Keratinocyte (primary cell): Measurements from ENCODE around the gene CACFD1. TPM values are rescaled to one million over a fixed set of nuclear protein-coding genes. Genes with fewer than 3 reads are reported as not detected.
A peak's percentile ranks its signal among the peaks of the same experiment; 100 is the strongest.

ENCODE experiments used
- DNase-seq: peaks from one replicate; pipeline ENCODE4 v3.0.0-alpha.2; 2011; ENCODE audit warnings: low read depth, missing footprints, low spot score
- FAIRE-seq: peaks from 2 replicates; lab custom pipeline; 2011; peaks lifted over from hg19 to GRCh38; lab: Jason Lieb, UNC
- H2AFZ ChIP-seq: 2 replicates; pipeline ENCODE4 v1.6.0; 2012; ENCODE audit warnings: low read length, control low read depth, inconsistent platforms; ENCODE audit not compliant: control insufficient read depth
- H3K27ac ChIP-seq: 2 replicates; pipeline ENCODE4 v1.5.1; 2011; ENCODE audit warnings: low read length; ENCODE audit not compliant: control insufficient read depth, insufficient read depth
- H3K27me3 ChIP-seq: 3 replicates; pipeline ENCODE4 v1.6.0; 2011; ENCODE audit warnings: low read length; ENCODE audit not compliant: control insufficient read depth, insufficient read depth; ENCODE audit errors: extremely low read depth
- H3K36me3 ChIP-seq, 2 experiments: 2 replicates in 1 of 2; 3 replicates in 1 of 2; pipeline ENCODE4 v1.5.1; 2011; ENCODE audit warnings: low read length in 2 of 2, mild to moderate bottlenecking in 1 of 2; ENCODE audit not compliant: control insufficient read depth in 2 of 2, insufficient read depth in 2 of 2; ENCODE audit errors: extremely low read depth in 1 of 2
- H3K4me1 ChIP-seq: 3 replicates; pipeline ENCODE4 v1.5.1; 2011; ENCODE audit warnings: low read length; ENCODE audit not compliant: control insufficient read depth, insufficient read depth; ENCODE audit errors: extremely low read depth
- H3K4me2 ChIP-seq: 3 replicates; pipeline ENCODE4 v1.6.0; 2011; ENCODE audit warnings: low read depth, low read length; ENCODE audit not compliant: control insufficient read depth, insufficient read depth; ENCODE audit errors: extremely low read depth
- H3K4me3 ChIP-seq, 3 experiments: fragments of 200-600 bp in 1 of 3; sonication (generic) in 1 of 3; 2 replicates in 2 of 3; 3 replicates in 1 of 3; pipeline ENCODE4 v1.5.1; 2011 to 2016; ENCODE audit warnings: low read length in 3 of 3, mild to moderate bottlenecking in 3 of 3, control low read depth in 2 of 3, inconsistent platforms in 1 of 3, low read depth in 1 of 3, mixed read lengths in 1 of 3, mixed run types in 1 of 3, moderate library complexity in 1 of 3; ENCODE audit not compliant: control insufficient read depth in 2 of 3, insufficient read depth in 2 of 3; ENCODE audit errors: extremely low read depth in 1 of 3
- H3K79me2 ChIP-seq: 2 replicates; pipeline ENCODE4 v1.6.0; 2012; ENCODE audit warnings: low read length; ENCODE audit not compliant: control insufficient read depth, insufficient read depth
- H3K9ac ChIP-seq: 3 replicates; pipeline ENCODE4 v1.6.0; 2011; ENCODE audit warnings: low read length; ENCODE audit not compliant: control insufficient read depth, insufficient read depth; ENCODE audit errors: extremely low read depth
- H3K9me1 ChIP-seq: 3 replicates; pipeline ENCODE4 v1.6.0; 2011; ENCODE audit warnings: low read length; ENCODE audit not compliant: control insufficient read depth, insufficient read depth; ENCODE audit errors: extremely low read depth
- H3K9me3 ChIP-seq: 2 replicates; pipeline ENCODE4 v1.5.1; 2012; ENCODE audit warnings: low read depth, low read length; ENCODE audit not compliant: control insufficient read depth
- H4K20me1 ChIP-seq: 3 replicates; pipeline ENCODE4 v1.6.0; 2011; ENCODE audit warnings: low read length; ENCODE audit not compliant: control insufficient read depth, insufficient read depth; ENCODE audit errors: extremely low read depth
- CTCF ChIP-seq, 3 experiments: IDR thresholded peaks in 1 of 3; conservative IDR thresholded peaks in 1 of 3; optimal IDR thresholded peaks in 1 of 3; 2 replicates in 2 of 3; 3 replicates in 1 of 3; pipeline versions ENCODE3 to v1.5.1; 2011; ENCODE audit warnings: low read length in 3 of 3, mild to moderate bottlenecking in 3 of 3, moderate library complexity in 2 of 3, control low read depth in 1 of 3, inconsistent platforms in 1 of 3; ENCODE audit not compliant: insufficient read depth in 2 of 3; ENCODE audit errors: extremely low read depth in 1 of 3
- EZH2 ChIP-seq: IDR thresholded peaks from one replicate; pipeline ENCODE4 v1.6.1; 2012; ENCODE audit warnings: inconsistent platforms, mild to moderate bottlenecking, low read length, moderate library complexity
- dilution Hi-C: fragments of 300-500 bp; cut with MboI; formaldehyde crosslinking; loops from one replicate; pipeline ENCODE4 v1.7.0; 2020; ENCODE audit warnings: low sequenced_read_pairs; ENCODE audit not compliant: extremely low pct_ligation_motif_present
- polyA plus RNA-seq, 5 experiments: library from polyadenylated mRNA; depleted of rRNA in 3 of 5; stranded (reverse) in 3 of 5; stranded (forward) in 1 of 5; unstranded in 1 of 5; fragments of >200 nt; gene quantifications; 1 replicate in 1 of 5; 2 replicates in 3 of 5; 3 replicates in 1 of 5; pipeline versions ENCODE4 v1.2.1 to v1.2.3, GENCODE V29; 2011 to 2012; ENCODE audit warnings: missing spikeins in 2 of 5, low read depth in 1 of 5, low replicate concordance in 1 of 5

CACFD1 gene
- polyA plus RNA-seq, 1 donor (not counting 4 experiments of a cell fraction or from before 2014, with no cell fraction given), result 3.4 TPM

DNA sequence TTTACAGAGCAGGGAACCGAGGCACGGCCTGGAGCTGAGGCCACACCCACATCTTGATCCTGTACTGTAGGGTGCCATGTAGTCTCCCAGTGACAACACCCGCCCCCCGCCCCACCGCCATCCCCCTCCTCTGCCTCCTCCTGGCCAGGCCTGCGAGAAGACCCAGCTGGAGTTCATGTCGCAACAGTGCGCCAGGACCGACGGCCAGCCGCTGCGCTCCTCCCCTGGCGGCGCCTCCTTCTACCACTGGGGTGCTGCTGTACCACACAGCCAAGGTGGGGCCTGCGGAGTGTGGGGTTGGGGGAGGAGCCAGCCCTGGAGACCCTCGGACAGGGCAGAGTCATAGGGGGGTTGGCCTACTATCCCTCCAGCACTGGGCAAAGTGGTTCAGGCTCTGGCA, 23.1 kb upstream of the CACFD1 start:
- dilution Hi-C loops, result no loop called here
- Histone ChIP-seq H2AFZ (no peak overlapping the region), H4K20me1 (no peaks in the 10 kb centered on the region), H3K4me2 (no peak overlapping the region), H3K4me3 (no peak overlapping the region), H3K79me2 (no peaks in the 10 kb centered on the region), H3K9me1 (no peaks in the 10 kb centered on the region), H3K9me3 (no peaks in the 10 kb centered on the region), H3K27me3 (no peaks in the 10 kb centered on the region), H3K36me3 (no peaks in the 10 kb centered on the region), H3K9ac (no peak overlapping the region), H3K27ac (no peak overlapping the region), H3K4me1 (peaks cover 4% of the 10 kb centered on the region)
- no peak for FAIRE-seq
- no peak for TF ChIP-seq CTCF (optimal IDR thresholded peaks at IDR 0.05 in 1 of 3, IDR thresholded peaks at IDR 0.05 in 1 of 3, conservative IDR thresholded peaks at IDR 0.05 in 1 of 3; ENCODE audit: extremely low read depth in 1 of 3, insufficient read depth in 2 of 3, low read length in 3 of 3)
- no peak for DNase-seq

DNA sequence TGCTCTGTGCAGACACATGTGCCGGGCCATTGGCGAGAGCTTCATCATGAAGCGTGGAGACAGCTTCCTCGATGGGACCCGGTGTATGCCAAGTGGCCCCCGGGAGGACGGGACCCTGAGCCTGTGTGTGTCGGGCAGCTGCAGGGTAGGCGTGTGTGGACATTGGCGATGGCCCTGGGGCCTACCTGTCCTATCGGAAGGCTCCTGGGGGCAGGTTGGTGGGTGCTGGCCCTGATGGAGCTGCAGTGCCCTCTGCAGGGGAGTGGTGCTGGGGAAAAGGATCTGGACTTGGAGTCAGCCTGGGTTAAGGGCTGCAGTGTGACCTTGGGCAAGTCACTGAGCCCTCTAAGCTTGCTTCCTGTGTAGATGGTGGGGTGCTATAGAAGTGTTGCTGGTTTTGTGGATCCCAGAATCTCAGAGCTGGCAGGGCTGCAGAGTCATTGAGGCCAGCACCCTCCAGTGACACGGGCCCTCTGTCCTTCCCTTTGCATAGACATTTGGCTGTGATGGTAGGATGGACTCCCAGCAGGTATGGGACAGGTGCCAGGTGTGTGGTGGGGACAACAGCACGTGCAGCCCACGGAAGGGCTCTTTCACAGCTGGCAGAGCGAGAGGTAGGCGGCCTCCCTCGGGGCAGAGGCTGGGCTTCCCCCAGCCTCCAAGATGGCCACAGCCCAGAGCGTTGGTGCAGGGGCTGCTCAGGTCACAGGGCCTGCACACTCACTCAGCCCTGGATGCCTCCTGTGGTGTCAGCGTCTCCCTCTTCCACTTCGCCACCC, 21.8 kb upstream of the CACFD1 start:
- Histone ChIP-seq H3K27ac (no peak overlapping the region), H3K4me3 (no peak overlapping the region), H3K9me3 (no peaks in the 10 kb centered on the region), H3K9ac (no peak overlapping the region), H4K20me1 (no peaks in the 10 kb centered on the region), H3K36me3 (no peaks in the 10 kb centered on the region), H3K4me2 (no peak overlapping the region), H3K27me3 (no peaks in the 10 kb centered on the region), H2AFZ (no peak overlapping the region), H3K79me2 (no peaks in the 10 kb centered on the region), H3K9me1 (no peaks in the 10 kb centered on the region), H3K4me1 (peaks cover 4% of the 10 kb centered on the region)
- no peak for TF ChIP-seq EZH2
- TF ChIP-seq CTCF (optimal IDR thresholded peaks at IDR 0.05 in 1 of 3, IDR thresholded peaks at IDR 0.05 in 1 of 3, conservative IDR thresholded peaks at IDR 0.05 in 1 of 3; ENCODE audit: extremely low read depth in 1 of 3, insufficient read depth in 2 of 3, low read length in 3 of 3), result peak; percentile 39 to 67 (median 60)
- DNase-seq (no peak), FAIRE-seq (no peak)
- dilution Hi-C loops, result no loop called here
